ENCODE results near the gene PTPRE. TPM values are rescaled to one million over a fixed set of nuclear protein-coding genes. Genes with fewer than 3 reads are reported as not detected.

PTPRE gene
- total and polyA plus RNA-seq, 4 donors: 1.5 to 12.5 (median 3.7) TPM

GRCh38 chr10:128116851-128117615 lies 210.1 kb downstream of the PTPRE start:
- peaks cover 0 to 3% (median 1%) of the 10 kb centered on the region in 4 donors for H3K27me3 ChIP-seq (ENCODE audit: control insufficient read depth in 4 of 4, insufficient read depth in 4 of 4, low read length in 3 of 4)
- DNase-seq (ENCODE audit: low spot score): no peak
- H3K4me1 ChIP-seq (ENCODE audit: control insufficient read depth in 4 of 4, insufficient read depth in 4 of 4, low read length in 3 of 4): no peaks in the 10 kb centered on the region
- H3K4me3 ChIP-seq (ENCODE audit: low read depth in 1 of 3, low read length in 3 of 3): no peak overlapping the region
- peaks cover 0 to 2% (median 0%) of the 10 kb centered on the region in 4 donors for H3K36me3 ChIP-seq (ENCODE audit: control insufficient read depth in 4 of 4, insufficient read depth in 3 of 4, low read depth in 1 of 4, low read length in 3 of 4)
- WGBS: 87% methylated on average over 13 of the region's 13 CpGs
- no peak overlapping the region for H3K27ac ChIP-seq (ENCODE audit: low read depth in 1 of 2, low read length in 2 of 2)
- no peaks in the 10 kb centered on the region for H3K9me3 ChIP-seq (ENCODE audit: control insufficient read depth in 4 of 4, low read length in 3 of 4)
- no peak for TF ChIP-seq SP1 (IDR thresholded peaks at IDR 0.05)
- no peak for TF ChIP-seq TAF1 (conservative IDR thresholded peaks at IDR 0.05)
- TF ChIP-seq, protein P1, sequence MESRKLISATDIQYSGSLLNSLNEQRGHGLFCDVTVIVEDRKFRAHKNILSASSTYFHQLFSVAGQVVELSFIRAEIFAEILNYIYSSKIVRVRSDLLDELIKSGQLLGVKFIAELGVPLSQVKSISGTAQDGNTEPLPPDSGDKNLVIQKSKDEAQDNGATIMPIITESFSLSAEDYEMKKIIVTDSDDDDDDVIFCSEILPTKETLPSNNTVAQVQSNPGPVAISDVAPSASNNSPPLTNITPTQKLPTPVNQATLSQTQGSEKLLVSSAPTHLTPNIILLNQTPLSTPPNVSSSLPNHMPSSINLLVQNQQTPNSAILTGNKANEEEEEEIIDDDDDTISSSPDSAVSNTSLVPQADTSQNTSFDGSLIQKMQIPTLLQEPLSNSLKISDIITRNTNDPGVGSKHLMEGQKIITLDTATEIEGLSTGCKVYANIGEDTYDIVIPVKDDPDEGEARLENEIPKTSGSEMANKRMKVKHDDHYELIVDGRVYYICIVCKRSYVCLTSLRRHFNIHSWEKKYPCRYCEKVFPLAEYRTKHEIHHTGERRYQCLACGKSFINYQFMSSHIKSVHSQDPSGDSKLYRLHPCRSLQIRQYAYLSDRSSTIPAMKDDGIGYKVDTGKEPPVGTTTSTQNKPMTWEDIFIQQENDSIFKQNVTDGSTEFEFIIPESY (IDR thresholded peaks at IDR 0.05): no peak
- TF ChIP-seq FOXA2 (IDR thresholded peaks at IDR 0.05): no peak
- no peak for TF ChIP-seq FOXA1 (IDR thresholded peaks at IDR 0.05)
- TF ChIP-seq GABPA (IDR thresholded peaks at IDR 0.05 in 1 of 2, conservative IDR thresholded peaks at IDR 0.05 in 1 of 2): no peak
- TF ChIP-seq JUND (IDR thresholded peaks at IDR 0.05): no peak
- TF ChIP-seq, protein P2, sequence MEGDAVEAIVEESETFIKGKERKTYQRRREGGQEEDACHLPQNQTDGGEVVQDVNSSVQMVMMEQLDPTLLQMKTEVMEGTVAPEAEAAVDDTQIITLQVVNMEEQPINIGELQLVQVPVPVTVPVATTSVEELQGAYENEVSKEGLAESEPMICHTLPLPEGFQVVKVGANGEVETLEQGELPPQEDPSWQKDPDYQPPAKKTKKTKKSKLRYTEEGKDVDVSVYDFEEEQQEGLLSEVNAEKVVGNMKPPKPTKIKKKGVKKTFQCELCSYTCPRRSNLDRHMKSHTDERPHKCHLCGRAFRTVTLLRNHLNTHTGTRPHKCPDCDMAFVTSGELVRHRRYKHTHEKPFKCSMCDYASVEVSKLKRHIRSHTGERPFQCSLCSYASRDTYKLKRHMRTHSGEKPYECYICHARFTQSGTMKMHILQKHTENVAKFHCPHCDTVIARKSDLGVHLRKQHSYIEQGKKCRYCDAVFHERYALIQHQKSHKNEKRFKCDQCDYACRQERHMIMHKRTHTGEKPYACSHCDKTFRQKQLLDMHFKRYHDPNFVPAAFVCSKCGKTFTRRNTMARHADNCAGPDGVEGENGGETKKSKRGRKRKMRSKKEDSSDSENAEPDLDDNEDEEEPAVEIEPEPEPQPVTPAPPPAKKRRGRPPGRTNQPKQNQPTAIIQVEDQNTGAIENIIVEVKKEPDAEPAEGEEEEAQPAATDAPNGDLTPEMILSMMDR (IDR thresholded peaks at IDR 0.05; ENCODE audit: low read depth, low read length, missing input control): no peak
- TF ChIP-seq HNF4A (conservative IDR thresholded peaks at IDR 0.05): no peak
- H3K9ac ChIP-seq (ENCODE audit: low read depth in 1 of 2, low read length in 2 of 2): no peak overlapping the region

- Histone ChIP-seq H3K9ac (ENCODE audit: low read depth in 1 of 2, low read length in 2 of 2) (no peak overlapping the region), H3K4me1 (ENCODE audit: control insufficient read depth in 4 of 4, insufficient read depth in 4 of 4, low read length in 3 of 4) (peaks cover 6 to 13% (median 10%) of the 10 kb centered on the region in 4 donors), H3K4me3 (ENCODE audit: low read depth in 1 of 3, low read length in 3 of 3) (no peak overlapping the region), H3K27me3 (ENCODE audit: control insufficient read depth in 4 of 4, insufficient read depth in 4 of 4, low read length in 3 of 4) (peaks cover 0 to 6% (median 5%) of the 10 kb centered on the region in 4 donors), H3K9me3 (ENCODE audit: control insufficient read depth in 4 of 4, low read length in 3 of 4) (no peaks in the 10 kb centered on the region), H3K36me3 (ENCODE audit: control insufficient read depth in 4 of 4, insufficient read depth in 3 of 4, low read depth in 1 of 4, low read length in 3 of 4) (no peaks in the 10 kb centered on the region), H3K27ac (ENCODE audit: low read depth in 1 of 2, low read length in 2 of 2) (no peak overlapping the region)
- no peak for DNase-seq (ENCODE audit: low spot score)
- TF ChIP-seq, protein P3, sequence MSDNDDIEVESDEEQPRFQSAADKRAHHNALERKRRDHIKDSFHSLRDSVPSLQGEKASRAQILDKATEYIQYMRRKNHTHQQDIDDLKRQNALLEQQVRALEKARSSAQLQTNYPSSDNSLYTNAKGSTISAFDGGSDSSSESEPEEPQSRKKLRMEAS (IDR thresholded peaks at IDR 0.05): no peak
- TF ChIP-seq GABPA (IDR thresholded peaks at IDR 0.05 in 1 of 2, conservative IDR thresholded peaks at IDR 0.05 in 1 of 2) (no peak), EGR1 (IDR thresholded peaks at IDR 0.05; ENCODE audit: low read depth in 2 of 2) (no peak), NR2F2 (IDR thresholded peaks at IDR 0.05) (no peak), REST (IDR thresholded peaks at IDR 0.05) (no peak), ATF3 (IDR thresholded peaks at IDR 0.05) (no peak), YY1 (IDR thresholded peaks at IDR 0.05) (no peak), HNF4G (IDR thresholded peaks at IDR 0.05) (no peak), RXRA (IDR thresholded peaks at IDR 0.05) (no peak)
- TF ChIP-seq, protein P2 (IDR thresholded peaks at IDR 0.05; ENCODE audit: low read depth, low read length, missing input control): no peak
- TF ChIP-seq, protein P1 (IDR thresholded peaks at IDR 0.05): no peak
- 93% methylated on average over 5 of the region's 5 CpGs for WGBS
These were observed 215.0 kb downstream of the PTPRE start for GRCh38 chr10:128121750-128122412.

Measured in liver (tissue), 9 donors.